Measurements from ENCODE around the gene EXOC6.

GRCh38 chr10:92826061-92826460 lies 22.3 kb upstream of the EXOC6 start:
- TF ChIP-seq CTCF (IDR thresholded peaks at IDR 0.05): no peak
- TF ChIP-seq POLR2A (IDR thresholded peaks at IDR 0.05): no peak
